HG03442 (cell line): Measurements from ENCODE around the gene OR4C13.
"Not testable (repeated sequence)": the region's sequence is repeated elsewhere in the genome, so short reads cannot be mapped to it uniquely, and the experiment has no call there.

Source experiments
- ATAC-seq: cut with Tn5 transposase; IDR thresholded peaks from one replicate; pipeline ENCODE4 v1.9.1; 2021; ENCODE audit warnings: mild to moderate bottlenecking, moderate library complexity; ENCODE audit not compliant: unreplicated experiment

The OR4C13 gene

DNA sequence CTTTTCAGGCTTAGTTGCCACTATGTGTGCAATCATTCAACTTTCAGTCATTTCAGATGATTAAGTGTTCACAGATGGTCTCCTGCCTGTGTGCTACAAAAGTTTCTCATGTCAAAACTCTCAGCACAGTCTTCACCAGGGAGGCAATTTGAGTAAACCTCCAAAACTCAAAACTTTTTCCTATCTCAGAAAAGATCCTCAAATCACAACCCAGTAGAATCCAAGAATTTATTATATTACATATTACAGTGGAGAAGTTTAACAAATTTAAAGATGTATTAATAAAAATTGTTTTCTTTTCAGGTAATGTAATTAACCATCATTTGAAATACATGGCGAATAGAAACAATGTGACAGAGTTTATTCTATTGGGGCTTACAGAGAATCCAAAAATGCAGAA, at the start of gene OR4C13:
OR4C13 (plus strand) TSS at position 301 of the 400 bp plus-strand sequence; CDS start at position 333, 32 bp downstream.
- ATAC-seq = no peak

DNA sequence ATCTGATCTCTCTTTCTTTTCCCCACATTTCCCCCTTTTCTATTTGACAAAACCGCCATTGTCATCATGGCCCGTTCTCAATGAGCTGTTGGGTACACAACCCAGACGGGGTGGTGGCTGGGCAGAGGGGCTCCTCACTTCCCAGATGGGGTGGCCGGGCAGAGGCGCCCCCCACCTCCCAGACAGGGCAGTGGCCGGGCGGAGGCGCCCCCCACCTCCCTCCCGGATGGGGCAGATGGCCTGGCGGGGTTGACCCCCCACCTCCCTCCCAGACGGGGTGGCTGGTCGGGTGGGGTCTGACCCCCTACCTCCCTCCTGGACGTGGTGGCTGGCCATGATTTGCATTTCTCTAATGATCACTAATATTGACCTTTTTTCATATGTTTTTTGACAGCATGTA, 40.7 kb upstream of the OR4C13 start:
- not testable (repeated sequence) for ATAC-seq

DNA sequence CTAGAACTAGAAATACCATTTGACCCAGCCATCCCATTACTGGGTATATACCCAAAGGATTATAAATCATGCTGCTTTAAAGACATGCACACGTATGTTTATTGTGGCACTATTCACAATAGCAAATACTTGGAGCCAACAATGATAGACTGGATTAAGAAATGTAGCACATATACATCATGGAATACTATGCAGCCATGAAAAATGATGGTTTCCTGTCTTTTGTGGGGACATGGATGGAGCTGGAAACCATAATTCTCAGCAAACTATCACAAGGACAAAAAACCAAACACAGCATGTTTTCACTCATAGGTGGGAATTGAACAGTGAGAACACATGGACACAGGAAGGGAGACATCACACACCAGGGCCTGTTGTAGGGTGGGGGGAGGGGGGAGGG, 3.5 kb upstream of the OR4C13 start:
- ATAC-seq = not testable (repeated sequence)

DNA sequence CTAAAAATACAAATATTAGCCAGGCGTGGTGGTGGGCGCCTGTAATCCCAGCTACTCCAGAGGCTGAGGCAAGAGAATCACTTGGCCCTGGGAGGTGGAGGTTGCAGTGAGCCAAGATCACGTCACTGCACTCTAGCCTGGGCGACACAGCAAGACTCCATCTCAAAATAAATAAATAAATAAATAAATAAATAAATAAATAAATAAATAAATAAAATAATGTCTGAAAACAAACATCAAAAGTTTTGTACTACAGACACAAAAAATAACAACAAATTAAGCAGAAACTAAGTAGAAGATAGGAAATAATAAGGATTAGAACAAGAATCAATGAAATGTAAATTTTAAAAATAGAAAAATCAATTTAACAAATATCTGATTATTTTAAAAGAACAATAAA, 21.2 kb downstream of the OR4C13 start:
- ATAC-seq = not testable (repeated sequence)

DNA sequence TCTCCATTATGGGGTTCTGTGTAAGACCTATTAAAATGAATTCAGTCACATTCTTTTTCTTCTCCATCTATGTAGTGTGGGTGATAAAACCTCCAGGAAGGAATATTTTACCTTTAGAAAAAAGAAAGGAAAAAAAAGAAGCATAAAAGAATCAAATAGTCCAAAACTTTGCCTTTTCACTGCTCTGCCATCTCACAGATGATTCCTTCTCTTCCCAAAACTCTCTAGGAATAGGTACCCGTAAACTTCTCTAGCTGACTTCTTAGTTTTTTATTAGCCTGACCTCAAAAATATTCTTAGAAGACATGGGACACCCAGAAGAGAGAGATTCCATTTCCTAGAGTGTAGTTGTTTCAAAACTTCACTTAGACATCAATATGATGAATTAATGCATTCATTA, 30.2 kb downstream of the OR4C13 start, which contains the start of gene OR4C12:
OR4C12 (minus strand) TSS at position 101 of the 400 bp plus-strand sequence; CDS start at position 67, 34 bp downstream.
- ATAC-seq = not testable (repeated sequence)

DNA sequence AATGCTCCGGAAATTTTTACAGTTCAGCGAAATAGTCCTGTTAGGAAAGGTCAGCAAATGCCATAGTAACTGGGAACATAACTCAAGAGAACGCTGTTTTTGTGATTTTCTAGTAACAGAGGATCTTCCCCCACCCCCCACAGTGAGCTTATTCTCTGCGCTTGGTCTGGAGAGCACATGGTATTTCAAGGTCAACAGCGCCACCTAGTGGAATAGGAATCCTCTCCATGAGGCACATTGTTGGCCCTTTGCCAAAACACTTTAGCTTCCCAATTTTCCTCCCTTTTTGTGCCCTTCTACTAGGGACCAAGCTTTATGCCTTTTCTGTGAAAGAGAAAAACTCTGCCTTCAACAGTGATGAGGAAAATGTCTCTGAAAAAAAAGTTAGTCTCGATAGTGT, 43.4 kb downstream of the OR4C13 start:
- ATAC-seq = no peak
